Ovary (tissue), 3 donors: ENCODE data around the gene SLC39A3.

Source experiments
- EP300 ChIP-seq: sonication (generic); formaldehyde crosslinking; IDR thresholded peaks from one replicate; pipeline ENCODE4 v1.6.1; 2017; ENCODE audit warnings: antibody characterized with exemption
- POLR2A ChIP-seq: fragments of 450-650 bp; IDR thresholded peaks from one replicate; pipeline ENCODE4 v1.6.1; 2017; ENCODE audit warnings: antibody characterized with exemption, mild to moderate bottlenecking, moderate library complexity
- TF ChIP-seq, protein P1 (sequence below), 3 donors: fragments of 450-650 bp in 2 of 3; fragments of 200-600 bp in 1 of 3; IDR thresholded peaks; one replicate each; pipeline versions ENCODE4 v1.5.1 to v1.8.0; 2016 to 2022; ENCODE audit warnings: antibody characterized with exemption in 3 of 3, mild to moderate bottlenecking in 1 of 3
- donor health status: DM: no; HTN: no; CAD: no.

DNA sequence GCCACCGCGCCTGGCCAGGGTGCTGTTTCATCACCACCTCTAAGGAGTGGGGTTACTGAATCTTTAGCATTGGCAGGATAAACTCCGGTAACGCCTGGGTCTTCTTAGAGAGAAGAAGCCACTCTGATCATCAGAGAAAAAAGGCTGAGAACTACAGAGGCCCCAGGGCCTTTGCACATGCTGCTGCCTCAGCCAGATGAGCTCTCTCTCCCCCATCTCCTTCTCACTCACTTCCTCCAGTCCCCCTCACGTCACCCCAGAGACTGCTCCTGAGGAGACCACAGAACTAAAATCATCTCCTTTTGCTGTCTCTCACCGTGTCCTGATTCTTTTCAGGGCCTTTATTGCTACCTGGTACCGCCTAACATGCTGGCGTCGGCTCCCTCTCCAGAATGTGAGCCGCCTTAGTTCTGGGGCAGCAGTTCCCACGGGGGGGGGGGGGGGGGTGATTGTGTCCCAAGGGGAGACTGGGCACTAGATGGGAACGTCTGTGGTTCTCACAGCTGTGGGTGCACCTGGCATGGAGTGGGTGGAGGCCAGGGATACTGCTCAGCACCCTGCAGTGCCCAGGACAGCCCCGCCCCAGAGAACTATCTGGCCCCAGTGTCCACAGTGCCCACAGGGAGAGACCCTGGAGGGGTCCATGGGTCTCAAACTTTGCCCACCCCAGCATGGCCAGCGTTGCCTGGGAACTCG, 13.5 kb downstream of the SLC39A3 start:
- TF ChIP-seq, protein P1, sequence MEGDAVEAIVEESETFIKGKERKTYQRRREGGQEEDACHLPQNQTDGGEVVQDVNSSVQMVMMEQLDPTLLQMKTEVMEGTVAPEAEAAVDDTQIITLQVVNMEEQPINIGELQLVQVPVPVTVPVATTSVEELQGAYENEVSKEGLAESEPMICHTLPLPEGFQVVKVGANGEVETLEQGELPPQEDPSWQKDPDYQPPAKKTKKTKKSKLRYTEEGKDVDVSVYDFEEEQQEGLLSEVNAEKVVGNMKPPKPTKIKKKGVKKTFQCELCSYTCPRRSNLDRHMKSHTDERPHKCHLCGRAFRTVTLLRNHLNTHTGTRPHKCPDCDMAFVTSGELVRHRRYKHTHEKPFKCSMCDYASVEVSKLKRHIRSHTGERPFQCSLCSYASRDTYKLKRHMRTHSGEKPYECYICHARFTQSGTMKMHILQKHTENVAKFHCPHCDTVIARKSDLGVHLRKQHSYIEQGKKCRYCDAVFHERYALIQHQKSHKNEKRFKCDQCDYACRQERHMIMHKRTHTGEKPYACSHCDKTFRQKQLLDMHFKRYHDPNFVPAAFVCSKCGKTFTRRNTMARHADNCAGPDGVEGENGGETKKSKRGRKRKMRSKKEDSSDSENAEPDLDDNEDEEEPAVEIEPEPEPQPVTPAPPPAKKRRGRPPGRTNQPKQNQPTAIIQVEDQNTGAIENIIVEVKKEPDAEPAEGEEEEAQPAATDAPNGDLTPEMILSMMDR (IDR thresholded peaks at IDR 0.05) = no peak
- TF ChIP-seq POLR2A (no peak), EP300 (no peak)
